Measurements from ENCODE around the gene MIPEP.
A peak's percentile ranks its signal among the peaks of the same experiment; 100 is the strongest.

Gene MIPEP

DNA sequence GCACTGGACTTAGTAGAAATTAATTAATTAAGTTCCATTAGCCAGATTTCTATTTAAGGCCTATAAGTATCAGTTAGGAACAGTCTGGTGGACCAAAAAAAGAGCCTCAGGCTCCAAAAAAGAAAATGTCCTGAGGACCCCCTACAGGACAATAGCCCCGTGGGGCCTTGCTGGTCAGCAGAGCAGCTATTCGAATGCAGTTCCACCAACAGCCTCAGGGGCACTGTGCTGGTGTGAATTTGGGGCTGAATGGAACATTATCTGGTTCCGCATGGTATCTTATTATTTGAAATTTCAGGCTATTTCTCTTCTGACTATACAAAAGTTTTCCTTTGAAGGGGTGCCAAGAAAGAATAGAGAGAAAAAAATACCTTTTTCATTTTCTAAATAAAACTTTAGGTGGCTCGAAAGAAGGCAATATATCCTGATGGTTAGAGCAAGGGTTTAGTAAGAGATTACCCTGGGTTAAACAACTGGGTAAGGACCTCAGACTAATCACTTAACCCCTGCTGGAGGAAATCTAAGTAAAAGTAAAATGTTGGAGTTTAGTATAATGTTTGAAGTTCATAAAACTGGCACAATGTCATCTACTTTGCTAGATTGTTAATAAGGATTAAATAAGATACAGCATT is 147.2 kb downstream of the MIPEP start:
- DNase-seq = no peak

- DNase-seq = peak in 1 of 3 experiments; percentile 28
Measured at GRCh38 chr13:23740002-23740401, 149.2 kb downstream of the MIPEP start.

- DNase-seq = peak; percentile 37 to 82 (median 67)
Measured at GRCh38 chr13:23739596-23739995, 149.6 kb downstream of the MIPEP start.

DNA sequence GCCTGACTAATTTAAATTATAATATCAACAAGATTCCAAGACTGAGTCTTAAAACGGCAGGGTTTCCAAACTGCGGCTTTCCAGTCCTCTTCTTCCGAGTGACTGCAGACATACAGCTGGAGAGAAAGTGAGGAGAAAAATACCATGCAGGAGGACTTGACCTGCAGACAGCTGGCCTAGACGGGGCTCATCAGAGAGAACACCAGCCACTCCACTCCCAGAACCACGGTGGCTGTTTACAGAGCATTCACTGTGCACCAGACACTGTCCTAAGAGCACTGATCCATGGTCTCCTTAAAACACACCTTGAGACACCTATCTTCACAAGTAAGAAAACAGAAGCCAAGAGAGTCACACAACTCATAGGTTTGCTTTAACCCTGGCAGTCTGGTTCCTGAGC is 152.7 kb downstream of the MIPEP start:
- peak in 1 of 3 experiments; percentile 34 for DNase-seq

DNA sequence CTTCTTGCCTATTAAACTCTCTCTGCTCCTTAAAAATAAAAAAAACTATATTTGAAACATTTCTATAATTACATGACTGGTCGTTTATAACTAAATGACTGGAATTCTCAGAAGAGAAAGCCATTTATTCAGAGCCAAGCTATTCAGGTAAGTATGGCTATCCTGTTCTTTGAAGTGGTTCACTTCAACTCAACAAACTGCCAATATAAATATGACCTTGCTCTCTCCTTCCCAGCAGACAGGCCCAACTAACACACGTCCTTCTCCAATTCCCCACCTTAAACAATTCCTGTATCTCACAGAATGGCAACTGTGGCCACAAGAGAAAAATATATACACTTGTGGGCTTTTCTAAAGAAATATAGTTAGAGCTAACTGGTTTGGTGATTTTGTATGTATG is 153.9 kb downstream of the MIPEP start:
- no peak for DNase-seq

GRCh38 chr13:23731709-23732108 is 157.5 kb downstream of the MIPEP start:
- DNase-seq = no peak

GRCh38 chr13:23730251-23730650 is 158.9 kb downstream of the MIPEP start:
- no peak for DNase-seq

DNA sequence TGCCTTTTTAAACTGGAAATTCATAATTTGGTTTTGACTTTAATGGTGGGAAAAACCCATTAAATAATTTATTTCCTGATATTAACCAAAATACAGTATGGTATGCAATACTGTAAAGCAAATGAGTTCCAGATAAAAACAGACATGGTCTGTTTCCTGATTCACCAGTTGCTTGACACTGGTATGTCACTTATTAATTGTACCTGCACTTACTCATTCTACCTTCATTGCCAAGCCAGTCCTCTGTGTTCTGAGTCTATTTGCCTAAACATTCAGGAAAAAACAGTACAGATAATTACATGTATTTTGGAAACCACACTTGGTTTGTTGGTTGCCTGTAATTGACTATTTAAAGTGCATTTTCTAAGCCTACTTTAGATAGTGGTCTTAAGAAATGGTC is 159.7 kb downstream of the MIPEP start:
- no peak for DNase-seq

DNA sequence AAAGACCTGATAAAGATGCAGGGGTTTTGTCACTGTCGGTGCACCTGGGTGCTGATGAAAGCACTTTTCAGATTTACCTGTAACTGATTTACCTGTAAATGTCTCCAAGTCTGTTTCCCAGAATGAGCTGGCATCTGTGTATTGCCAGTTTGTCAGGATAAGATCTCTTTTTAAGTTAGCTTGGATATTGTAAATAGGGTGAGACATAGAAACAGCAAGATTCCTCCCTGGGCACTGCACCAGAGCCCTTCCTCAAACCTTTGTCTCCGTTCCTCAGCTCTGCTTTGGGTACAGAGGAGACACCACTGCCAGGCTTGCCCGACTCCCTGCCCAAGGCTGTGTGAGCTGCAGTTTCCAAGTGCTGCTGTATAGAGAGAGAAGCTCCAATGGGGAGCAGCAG is 160.4 kb downstream of the MIPEP start:
- no peak for DNase-seq

DNA sequence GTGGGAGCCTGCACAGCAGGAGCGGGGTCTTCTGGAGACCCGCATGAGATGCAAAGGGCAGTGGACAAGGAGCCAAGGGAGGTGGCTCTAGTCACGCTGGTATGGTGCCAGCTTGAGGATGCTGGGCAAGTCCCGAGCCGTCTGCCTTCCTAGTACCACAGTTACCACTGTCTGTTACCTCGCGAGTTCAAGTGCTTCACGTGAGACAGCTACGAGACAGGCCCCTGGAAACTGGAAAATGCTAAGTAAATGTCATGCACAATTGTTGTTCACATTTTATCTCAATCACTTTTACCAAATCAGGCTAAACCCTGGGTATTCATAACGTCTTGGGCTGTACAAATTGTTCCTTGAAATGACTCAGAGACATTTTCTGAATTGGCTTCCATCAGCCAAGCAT is 163.3 kb downstream of the MIPEP start:
- no peak for DNase-seq

GRCh38 chr13:23724196-23724970 is 164.8 kb downstream of the MIPEP start:
- DNase-seq = no peak

- DNase-seq = peak in 1 of 3 experiments; percentile 25
Measured at GRCh38 chr13:23723471-23723870, 165.7 kb downstream of the MIPEP start.

DNA sequence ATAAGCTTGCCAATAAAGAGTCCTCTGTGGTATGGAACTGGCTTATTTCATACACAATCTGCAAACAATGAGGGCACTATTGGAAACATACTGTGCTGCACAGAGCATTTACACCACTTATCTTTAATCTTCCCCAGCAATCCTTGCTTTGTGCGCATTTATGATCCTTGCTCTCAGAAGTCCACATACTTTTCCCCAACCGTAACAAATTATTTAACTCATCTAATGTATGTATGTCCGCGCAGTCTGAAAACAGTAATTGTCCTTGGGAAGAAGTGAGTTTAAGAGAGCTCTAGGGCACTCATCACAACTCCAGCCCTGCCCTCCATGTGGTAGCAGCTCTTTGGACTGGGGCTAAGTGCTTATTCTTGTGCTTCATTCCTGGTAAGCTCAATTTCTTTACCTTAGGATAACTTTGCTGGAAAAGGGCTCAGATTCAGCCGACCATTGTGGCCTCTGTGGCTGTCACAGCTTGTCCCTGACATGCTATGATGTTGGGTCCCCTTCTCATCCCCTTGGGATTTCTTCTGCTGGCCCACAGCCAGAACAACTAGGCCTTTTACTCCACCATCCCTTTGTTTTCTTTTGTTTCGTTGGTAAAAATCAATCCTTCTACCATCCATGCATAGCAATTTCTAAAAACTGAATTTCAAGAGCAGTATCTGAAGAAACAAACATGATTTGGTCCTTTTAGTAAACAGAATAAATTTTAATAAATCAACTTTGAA is 166.3 kb downstream of the MIPEP start:
- DNase-seq = peak in 1 of 3 experiments; percentile 89

- peak in 2 of 3 experiments; percentile 19 to 74 for DNase-seq
Measured at GRCh38 chr13:23718996-23719395, 170.2 kb downstream of the MIPEP start.

DNA sequence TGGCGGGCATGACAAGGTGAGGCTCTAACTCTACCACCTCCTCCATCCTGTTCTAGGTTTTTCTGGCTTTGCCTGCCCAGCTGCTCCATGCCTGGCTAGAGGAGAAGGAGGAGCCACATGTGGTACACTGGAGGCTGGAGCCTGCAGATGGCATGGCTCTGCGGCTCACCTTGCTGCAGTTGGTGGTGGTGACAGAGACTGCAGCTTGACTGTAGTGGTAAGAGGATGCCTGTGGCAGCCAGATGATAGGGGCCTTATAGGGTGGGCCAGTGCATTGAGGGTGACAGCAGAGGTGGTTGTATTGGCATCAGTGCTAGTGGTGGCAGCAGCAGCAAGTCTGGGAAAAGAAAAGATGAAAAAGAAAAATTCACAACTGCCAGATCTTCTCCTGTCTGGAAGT is 172.8 kb downstream of the MIPEP start:
- no peak for DNase-seq

- DNase-seq = no peak
Measured at GRCh38 chr13:23715762-23716235, 173.4 kb downstream of the MIPEP start.

DNA sequence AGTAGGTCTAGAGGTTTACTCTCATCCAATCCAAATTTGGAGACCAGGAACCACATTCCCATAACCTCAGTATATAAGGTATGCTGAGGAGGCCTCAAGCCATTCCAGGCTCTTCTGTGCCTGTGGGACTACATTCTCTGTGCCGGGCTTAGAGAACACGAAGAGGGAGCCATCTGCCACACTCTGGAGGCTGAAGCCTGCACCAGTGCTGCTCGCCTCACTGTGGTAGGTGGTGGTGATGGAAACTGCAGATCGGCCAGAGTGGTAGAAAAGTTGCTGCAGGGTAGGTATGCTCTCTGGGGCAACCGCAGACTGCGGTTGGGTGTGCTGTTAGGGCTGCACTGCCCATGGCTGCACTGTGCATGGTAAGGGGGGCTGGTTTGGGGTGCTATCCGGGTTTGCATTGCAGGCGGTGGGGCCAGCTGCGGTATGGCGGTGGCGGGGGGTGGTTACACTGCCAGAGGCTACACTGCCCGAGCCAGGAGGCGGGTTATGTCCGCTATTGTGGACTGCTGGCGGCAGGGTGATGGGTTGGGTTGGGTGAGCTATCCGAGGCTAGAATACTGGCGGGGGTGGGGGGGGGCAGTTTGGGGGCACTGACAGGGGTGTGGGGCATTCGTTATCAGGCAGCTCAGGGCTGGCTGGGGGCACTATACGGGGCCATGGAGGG is 174.0 kb downstream of the MIPEP start:
- DNase-seq = no peak

- DNase-seq = no peak
Measured at GRCh38 chr13:23714672-23715071, 174.5 kb downstream of the MIPEP start.

- no peak for DNase-seq
Measured at GRCh38 chr13:23711355-23711754, 177.8 kb downstream of the MIPEP start.

GRCh38 chr13:23710366-23710765 is 178.8 kb downstream of the MIPEP start:
- DNase-seq = no peak

- peak in 1 of 3 experiments; percentile 2 for DNase-seq
Measured at GRCh38 chr13:23709536-23709935, 179.7 kb downstream of the MIPEP start.

DNA sequence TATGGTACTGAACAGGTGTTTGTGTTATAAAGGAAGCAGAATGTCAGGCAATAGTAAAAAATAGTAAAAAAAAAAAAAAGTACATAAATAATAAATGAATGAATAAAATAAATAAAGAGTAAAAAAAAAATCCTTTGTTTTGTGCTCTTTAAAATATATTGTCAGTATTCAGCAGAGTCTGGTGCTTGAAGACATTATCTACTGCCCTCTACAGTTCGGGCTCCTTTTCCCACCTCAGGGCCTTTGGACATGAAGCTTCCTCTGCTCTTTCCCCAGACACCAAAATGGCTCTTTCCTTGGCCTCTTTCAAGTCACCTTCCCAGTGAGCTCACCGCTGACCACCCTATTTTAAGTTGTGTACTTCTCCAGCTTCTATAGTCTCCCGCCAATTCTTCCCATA is 181.5 kb downstream of the MIPEP start:
- peak in 1 of 3 experiments; percentile 5 for DNase-seq

DNA sequence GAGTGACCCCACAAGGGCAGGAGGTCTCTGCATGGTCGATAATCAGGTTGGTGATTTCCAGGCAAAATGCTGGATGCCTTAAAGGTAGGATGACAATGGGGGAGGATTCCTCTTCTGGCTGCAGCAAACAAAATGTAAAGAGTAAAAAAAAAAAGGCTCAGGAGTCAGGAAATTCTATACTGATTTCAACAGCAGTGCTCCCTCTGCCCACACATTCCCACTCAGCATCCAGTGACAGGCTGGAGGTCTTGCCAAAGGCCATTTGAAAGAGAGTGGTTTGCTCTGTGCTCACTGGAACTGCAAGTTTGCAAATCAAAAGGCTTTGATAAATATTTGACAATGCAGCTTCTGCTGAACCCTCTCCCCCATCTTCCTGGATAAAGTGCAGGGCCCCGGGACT is 183.6 kb downstream of the MIPEP start:
- DNase-seq = no peak
